GM12874 (cell line): Measurements from ENCODE around the gene CAP1.

Source experiments
- CTCF ChIP-seq: IDR thresholded peaks from 2 replicates; pipeline ENCODE4 v1.5.1; 2011; ENCODE audit warnings: low read depth, mild to moderate bottlenecking, control low read depth, low read length, moderate library complexity; ENCODE audit not compliant: insufficient read depth

Gene CAP1

DNA sequence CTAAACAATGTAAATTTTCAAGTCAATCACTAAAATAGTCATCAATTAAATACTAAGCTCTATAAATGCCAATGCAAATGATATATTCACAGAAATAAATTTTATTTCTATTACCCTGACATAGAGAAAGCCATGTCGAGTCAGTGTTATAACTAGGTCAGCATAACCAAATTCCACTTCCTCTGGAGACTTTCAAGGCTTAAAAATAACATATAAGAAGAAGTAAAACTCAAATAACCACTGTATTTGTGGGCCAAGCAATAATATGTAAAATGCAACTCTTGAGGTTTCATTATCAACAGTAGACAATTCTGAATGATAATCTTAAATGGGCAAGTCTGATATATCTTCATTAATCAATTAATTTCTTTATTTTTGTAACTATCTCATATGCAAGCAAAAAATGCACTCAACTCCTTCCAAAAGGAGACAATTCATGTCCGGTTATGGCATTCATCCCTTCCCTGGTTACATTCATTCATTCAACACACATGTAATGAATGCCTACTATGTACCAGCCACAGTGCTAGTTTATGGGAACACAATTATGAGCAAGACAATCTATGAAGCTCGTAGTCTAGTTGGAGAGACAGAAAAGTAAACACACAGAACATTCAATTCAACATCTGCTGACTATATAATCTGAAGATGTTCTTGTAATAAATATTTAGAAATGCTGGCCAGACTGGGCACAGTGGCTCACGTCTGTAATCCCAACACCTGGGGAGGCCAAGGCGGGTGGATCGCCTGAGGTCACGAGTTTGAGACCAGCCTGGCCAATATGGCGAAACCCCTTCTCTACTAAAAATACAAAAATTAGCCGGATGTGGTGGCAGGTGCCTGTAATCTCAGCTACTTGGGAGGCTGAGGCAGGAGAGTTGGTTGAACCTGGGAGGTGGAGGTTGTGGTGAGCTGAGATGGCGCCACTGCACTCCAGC lies 37.1 kb upstream of the CAP1 start:
- TF ChIP-seq CTCF = no peak

DNA sequence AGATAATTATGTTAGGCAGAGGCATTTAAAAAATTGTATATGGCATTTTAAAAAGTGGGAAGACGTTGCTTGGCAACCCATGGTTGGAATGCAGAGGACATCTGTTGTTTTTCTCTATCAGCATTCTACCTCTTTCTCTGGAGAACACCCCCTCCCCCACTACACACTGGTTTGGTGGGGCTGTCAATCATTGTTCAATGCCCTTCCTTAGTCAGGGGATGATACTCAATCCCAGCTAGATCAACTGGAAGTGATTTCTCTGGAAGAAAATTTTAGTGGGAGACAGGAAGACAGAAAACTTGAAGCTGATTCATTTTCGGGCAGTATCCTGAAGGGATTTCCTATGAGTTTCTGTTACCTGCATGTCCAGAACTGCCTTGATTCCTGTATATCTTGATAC lies 35.7 kb upstream of the CAP1 start:
- TF ChIP-seq CTCF = no peak

DNA sequence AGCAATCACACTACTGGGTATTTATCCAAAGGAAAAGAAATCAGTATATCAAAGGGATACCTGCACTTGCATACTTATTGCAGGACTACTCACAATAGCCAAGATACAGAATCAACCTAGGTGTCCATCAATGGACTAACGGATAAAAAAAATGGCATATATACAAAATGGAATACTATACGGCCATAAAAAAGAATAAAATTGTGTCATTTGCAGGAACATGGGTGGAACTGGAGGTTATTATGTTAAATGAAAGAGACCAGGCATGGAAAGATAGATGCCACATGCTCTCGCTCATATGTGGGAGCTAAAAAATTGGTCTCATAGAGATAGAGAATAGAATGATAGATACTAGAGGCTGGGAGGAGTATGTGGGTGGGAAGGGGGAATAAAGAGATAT lies 29.3 kb upstream of the CAP1 start:
- no peak for TF ChIP-seq CTCF

GRCh38 chr1:40014253-40014706 lies 26.2 kb upstream of the CAP1 start:
- no peak for TF ChIP-seq CTCF

DNA sequence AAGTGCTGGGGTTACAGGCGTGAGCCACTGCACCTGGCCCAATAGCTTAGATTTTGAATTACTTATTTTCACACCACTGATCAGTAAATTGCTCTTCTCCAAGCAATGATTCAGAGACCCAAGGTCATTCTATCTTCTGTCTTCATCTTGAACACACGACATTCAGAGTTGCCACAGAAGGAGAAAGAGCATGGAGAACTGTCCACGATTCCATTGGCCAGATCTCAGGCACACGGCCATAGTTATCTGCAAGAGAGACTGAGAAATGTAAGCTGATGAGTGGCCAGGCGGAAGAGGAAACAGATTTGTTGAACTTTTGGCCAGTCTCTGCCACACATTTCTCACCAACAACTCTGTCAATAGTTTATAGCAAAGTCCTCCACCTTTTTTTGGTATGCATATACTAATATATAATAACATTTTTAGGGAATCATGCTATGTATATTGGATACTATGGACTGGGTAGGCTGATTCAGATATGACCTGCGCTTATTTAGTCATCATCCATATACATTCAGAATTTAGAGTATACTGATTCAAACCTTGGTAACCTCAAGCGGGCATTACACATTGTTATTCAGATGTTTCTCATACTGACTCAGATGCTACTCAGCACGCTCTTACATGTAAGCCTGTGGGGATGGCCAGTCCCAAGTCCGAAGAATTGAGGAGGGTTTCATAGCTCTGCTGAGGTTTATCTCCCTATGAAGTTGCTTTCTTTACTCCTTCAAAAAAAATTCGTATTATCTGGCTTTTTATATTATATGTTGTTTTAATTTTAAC lies 25.5 kb upstream of the CAP1 start:
- no peak for TF ChIP-seq CTCF

GRCh38 chr1:40017951-40018575 lies 22.5 kb upstream of the CAP1 start:
- TF ChIP-seq CTCF = no peak
